GM19467 (cell line): ENCODE measurements around the gene SGO1.

Experiments
- ATAC-seq: cut with Tn5 transposase; IDR thresholded peaks from one replicate; pipeline ENCODE4 v1.9.1; 2021; ENCODE audit warnings: mild to moderate bottlenecking, moderate library complexity; ENCODE audit not compliant: unreplicated experiment

Gene SGO1

GRCh38 chr3:20160230-20160629 is 25.8 kb downstream of the SGO1 start:
- no peak for ATAC-seq

- ATAC-seq: no peak
Observed at GRCh38 chr3:20154928-20155327, 31.1 kb downstream of the SGO1 start.

- ATAC-seq: no peak
Observed at GRCh38 chr3:20154078-20154477, 31.9 kb downstream of the SGO1 start.

GRCh38 chr3:20148466-20148865 is 37.5 kb downstream of the SGO1 start:
- ATAC-seq: no peak

- ATAC-seq: no peak
Observed at GRCh38 chr3:20147361-20147760, 38.6 kb downstream of the SGO1 start.

- ATAC-seq: no peak
Observed at GRCh38 chr3:20146301-20146700, 39.7 kb downstream of the SGO1 start.

GRCh38 chr3:20145874-20146273 is 40.1 kb downstream of the SGO1 start:
- no peak for ATAC-seq

GRCh38 chr3:20143519-20143918 is 42.5 kb downstream of the SGO1 start:
- no peak for ATAC-seq

- ATAC-seq: no peak
Observed at GRCh38 chr3:20142517-20142916, 43.5 kb downstream of the SGO1 start.

GRCh38 chr3:20141851-20142250 is 44.2 kb downstream of the SGO1 start:
- no peak for ATAC-seq

GRCh38 chr3:20141316-20141715 is 44.7 kb downstream of the SGO1 start:
- no peak for ATAC-seq

- ATAC-seq: no peak
Observed at GRCh38 chr3:20140881-20141280, 45.1 kb downstream of the SGO1 start.

GRCh38 chr3:20137647-20138046 is 48.4 kb downstream of the SGO1 start:
- ATAC-seq: no peak

- ATAC-seq: no peak
Observed at GRCh38 chr3:20136231-20136630, 49.8 kb downstream of the SGO1 start.

- ATAC-seq: no peak
Observed at GRCh38 chr3:20130106-20130505, 55.9 kb downstream of the SGO1 start.

GRCh38 chr3:20128358-20128757 is 57.6 kb downstream of the SGO1 start:
- ATAC-seq: no peak

GRCh38 chr3:20125897-20126296 is 60.1 kb downstream of the SGO1 start:
- ATAC-seq: peak; percentile 99

- no peak for ATAC-seq
Observed at GRCh38 chr3:20125289-20125688, 60.7 kb downstream of the SGO1 start.

GRCh38 chr3:20123131-20123652 is 62.8 kb downstream of the SGO1 start:
- ATAC-seq: no peak

- ATAC-seq: no peak
Observed at GRCh38 chr3:20121088-20121487, 64.9 kb downstream of the SGO1 start.
